SK-N-SH (cell line): ENCODE data around the gene CD86. TPM values are rescaled to one million over a fixed set of nuclear protein-coding genes. Genes with fewer than 3 reads are reported as not detected.

ENCODE experiments used
- CTCF ChIA-PET: fragments of 300-600, 350-600 bp; formaldehyde crosslinking; extraction: SDS; loops from one replicate; lab custom pipeline; 2021; lab: Yijun Ruan, JAX
- POLR2A ChIA-PET: fragments of 350-600 bp; sonication (Branson Sonifier 250); formaldehyde crosslinking; extraction: SDS; loops from one replicate; lab custom pipeline; 2020; ENCODE audit warnings: antibody characterized with exemption, inconsistent platforms; lab: Yijun Ruan, JAX
- DNase-seq: peaks from one replicate; pipeline ENCODE4 v3.0.0; 2012
- H2AFZ ChIP-seq: fragments of 200-600 bp; sonication (generic); 2 replicates; pipeline ENCODE4 v1.8.1; 2016; ENCODE audit warnings: antibody characterized with exemption, mild to moderate bottlenecking, low read depth
- H3F3A ChIP-seq: fragments of 200-600 bp; sonication (generic); replicated peaks from 2 replicates; pipeline ENCODE3; 2016; ENCODE audit warnings: antibody characterized with exemption, mild to moderate bottlenecking; ENCODE audit not compliant: insufficient read depth
- H3K27ac ChIP-seq, 2 experiments: fragments of 200-500 bp in 1 of 2; fragments of 200-600 bp in 1 of 2; sonication (Bioruptor generic) in 1 of 2; sonication (generic), shearing (Covaris generic) in 1 of 2; 2 replicates each; pipeline versions ENCODE4 v1.5.1 to v1.6.1; 2014 to 2016; ENCODE audit warnings: low read depth in 2 of 2, inconsistent platforms in 1 of 2, low read length in 1 of 2, mild to moderate bottlenecking in 1 of 2, mixed read lengths in 1 of 2
- H3K27me3 ChIP-seq: fragments of 200-600 bp; sonication (generic), shearing (Covaris generic); 2 replicates; pipeline ENCODE4 v1.6.1; 2016; ENCODE audit warnings: mixed run types; ENCODE audit not compliant: insufficient read depth
- H3K36me3 ChIP-seq, 2 experiments: fragments of 200-500 bp in 1 of 2; fragments of 200-600 bp in 1 of 2; sonication (Bioruptor generic) in 1 of 2; sonication (generic) in 1 of 2; replicated peaks in 1 of 2; 2 replicates each; pipeline versions ENCODE3 to v1.5.1; 2014 to 2016; ENCODE audit warnings: low read length in 1 of 2, mild to moderate bottlenecking in 1 of 2; ENCODE audit not compliant: insufficient read depth in 2 of 2, control insufficient read depth in 1 of 2
- H3K4me1 ChIP-seq, 2 experiments: fragments of 200-500 bp in 1 of 2; fragments of 200-600 bp in 1 of 2; sonication (Bioruptor generic) in 1 of 2; sonication (generic), shearing (Covaris generic) in 1 of 2; 2 replicates each; pipeline versions ENCODE4 v1.5.1 to v1.6.1; 2014 to 2016; ENCODE audit warnings: low read depth in 1 of 2, low read length in 1 of 2, mixed run types in 1 of 2; ENCODE audit not compliant: insufficient read depth in 2 of 2, control insufficient read depth in 1 of 2
- H3K4me2 ChIP-seq: fragments of 200-600 bp; sonication (generic), shearing (Covaris generic); 2 replicates; pipeline ENCODE4 v1.6.1; 2017; ENCODE audit warnings: mixed run types
- H3K4me3 ChIP-seq, 2 experiments: fragments of 200-500 bp in 1 of 2; fragments of 200-600 bp in 1 of 2; sonication (Bioruptor generic) in 1 of 2; sonication (generic), shearing (Covaris generic) in 1 of 2; 2 replicates each; pipeline versions ENCODE4 v1.5.1 to v1.8.1; 2014 to 2016; ENCODE audit warnings: low read depth in 2 of 2, inconsistent platforms in 1 of 2, low read length in 1 of 2, mild to moderate bottlenecking in 1 of 2, mixed read lengths in 1 of 2, moderate library complexity in 1 of 2
- H3K79me2 ChIP-seq: fragments of 200-600 bp; sonication (generic); 2 replicates; pipeline ENCODE4 v1.8.1; 2017; ENCODE audit warnings: mild to moderate bottlenecking; ENCODE audit not compliant: insufficient read depth
- H3K9ac ChIP-seq: fragments of 200-600 bp; sonication (generic); 2 replicates; pipeline ENCODE4 v1.6.1; 2017; ENCODE audit warnings: mixed run types
- H3K9me2 ChIP-seq: fragments of 200-600 bp; sonication (generic); 2 replicates; pipeline ENCODE4 v1.6.1; 2017; ENCODE audit warnings: mixed run types
- H3K9me3 ChIP-seq: fragments of 200-600 bp; sonication (generic); 2 replicates; pipeline ENCODE4 v1.6.1; 2017; ENCODE audit warnings: mixed run types, mild to moderate bottlenecking, moderate library complexity
- H4K20me1 ChIP-seq: fragments of 200-600 bp; sonication (generic); 2 replicates; pipeline ENCODE4 v1.6.1; 2017; ENCODE audit warnings: mild to moderate bottlenecking, mixed run types; ENCODE audit not compliant: insufficient read depth
- CTCF ChIP-seq: fragments of 200-600 bp; sonication (generic); IDR thresholded peaks from 2 replicates; pipeline ENCODE4 v1.6.1; 2017; ENCODE audit warnings: antibody characterized with exemption, mild to moderate bottlenecking, moderate library complexity
- FOXJ3 ChIP-seq: sonication (generic); formaldehyde crosslinking; IDR thresholded peaks from 2 replicates; pipeline ENCODE4 v1.5.1; 2020; ENCODE audit warnings: mild to moderate bottlenecking, missing genetic modification reagents
- JUND ChIP-seq: IDR thresholded peaks from 2 replicates; pipeline ENCODE4 v1.4.0; 2012
- MEF2A ChIP-seq: IDR thresholded peaks from 2 replicates; pipeline ENCODE4 v1.4.0; 2012; ENCODE audit warnings: low read depth, borderline replicate concordance
- MXI1 ChIP-seq: IDR thresholded peaks from 2 replicates; pipeline ENCODE4 v1.6.1; 2012; ENCODE audit warnings: mild to moderate bottlenecking, low read depth, low read length, improper control_type of control experiment
- NFIC ChIP-seq: IDR thresholded peaks from 2 replicates; pipeline ENCODE4 v1.4.0; 2012; ENCODE audit warnings: borderline replicate concordance
- NRF1 ChIP-seq: IDR thresholded peaks from 2 replicates; pipeline ENCODE4 v1.6.1; 2012; ENCODE audit warnings: low read depth, mild to moderate bottlenecking, low read length
- RFX5 ChIP-seq: IDR thresholded peaks from 2 replicates; pipeline ENCODE4 v1.6.1; 2012; ENCODE audit warnings: mild to moderate bottlenecking, improper control_type of control experiment, low read length
- RXRA ChIP-seq: IDR thresholded peaks from 2 replicates; pipeline ENCODE4 v1.4.0; 2012; ENCODE audit warnings: low read depth, mild to moderate bottlenecking, borderline replicate concordance
- SMC3 ChIP-seq: IDR thresholded peaks from 2 replicates; pipeline ENCODE4 v1.6.1; 2012; ENCODE audit warnings: low read depth, low read length, improper control_type of control experiment
- TCF12 ChIP-seq: IDR thresholded peaks from 2 replicates; pipeline ENCODE4 v1.4.0; 2012
- TEAD4 ChIP-seq: IDR thresholded peaks from 2 replicates; pipeline ENCODE4 v1.4.0; 2012; ENCODE audit warnings: mild to moderate bottlenecking, borderline replicate concordance; ENCODE audit not compliant: insufficient read depth
- USF2 ChIP-seq: fragments of 150-350 bp; IDR thresholded peaks from 2 replicates; pipeline ENCODE4 v1.6.1; 2017; ENCODE audit warnings: antibody characterized with exemption, low read length, low read depth, borderline replicate concordance
- ZBTB33 ChIP-seq: IDR thresholded peaks from 2 replicates; pipeline ENCODE4 v1.4.0; 2012; ENCODE audit warnings: low read depth, borderline replicate concordance
- WGBS: methylation state at CpG from one replicate; pipeline ENCODE4 v1.1.6; 2017; ENCODE audit warnings: low lambda C conversion rate; 5-methylcytosine and 5-hydroxymethylcytosine counted together
- polyA plus RNA-seq, 3 experiments: library from polyadenylated mRNA; depleted of rRNA; stranded (reverse); fragments of >200 nt; gene quantifications; 2 replicates each; pipeline ENCODE4 v1.2.3, GENCODE V29; 2012

CD86 gene
- polyA plus RNA-seq, 1 of the 3 experiments (the other 2 are of a cell fraction), result not detected

- H3K4me2 ChIP-seq, result no peak overlapping the region
- H3K9ac ChIP-seq, result no peak overlapping the region
- no peaks in the 10 kb centered on the region for H4K20me1 ChIP-seq
- H3F3A ChIP-seq, result no peaks in the 10 kb centered on the region
- H3K9me3 ChIP-seq, result no peaks in the 10 kb centered on the region
- no peaks in the 10 kb centered on the region for H3K4me1 ChIP-seq
- H2AFZ ChIP-seq, result no peak overlapping the region
- ChIA-PET POLR2A (no interaction called here), CTCF (interaction anchor here (0.5 to 1.6 kb wide), 3 partner anchors 11 to 557 kb away, joined by 3 to 5 read pairs (median 3); no protein-coding TSS in a partner anchor)
- 19% methylated on average over 2 of the region's 2 CpGs for WGBS
- no peaks in the 10 kb centered on the region for H3K79me2 ChIP-seq
- H3K36me3 ChIP-seq, result no peaks in the 10 kb centered on the region
- TF ChIP-seq SMC3 (no peak), RFX5 (no peak), JUND (no peak), ZBTB33 (no peak), TCF12 (no peak), RXRA (no peak), MEF2A (no peak), USF2 (no peak), CTCF (no peak), FOXJ3 (CRISPR knock-in tag) (no peak), TEAD4 (no peak), MXI1 (no peak), NFIC (no peak), NRF1 (no peak)
- DNase-seq, result no peak
- peaks cover 3% of the 10 kb centered on the region; the same call in 1 of the 2 replicates for H3K27me3 ChIP-seq
- no peak overlapping the region for H3K27ac ChIP-seq
- H3K9me2 ChIP-seq, result no peaks in the 10 kb centered on the region
- no peak overlapping the region for H3K4me3 ChIP-seq
These were observed 48.8 kb downstream of the CD86 start for GRCh38 chr3:122103821-122104514.
